ENCODE results near the gene PARVG. TPM values are rescaled to one million over a fixed set of nuclear protein-coding genes. Genes with fewer than 3 reads are reported as not detected.

Gene PARVG
- total RNA-seq, 1 experiment from 2014 or later: 1.3 TPM

- H3K9ac ChIP-seq (ENCODE audit: extremely low read depth, insufficient read length, low read length): no peak overlapping the region
- no peak overlapping the region for H3T11ph ChIP-seq (ENCODE audit: low read length)
- Mint-ChIP-seq H3K27me3 (ENCODE audit: low read depth) (no peaks in the 10 kb centered on the region; the same call in 1 of the 2 replicates), H3K4me1 (peaks cover 55 to 58% of the 10 kb centered on the region in 2 experiments), H3K36me3 (ENCODE audit: insufficient read depth in 1 of 3, low read depth in 3 of 3) (peaks cover 0 to 4% (median 3%) of the 10 kb centered on the region in 3 experiments; a peak in 4 of 7 replicates), H3K4me3 (no peak overlapping the region), H3K27ac (peak overlapping the region in 2 of 3 experiments; percentile 60 to 74; a peak in 3 of 7 replicates), H3K9me3 (peaks cover 1 to 5% of the 10 kb centered on the region in 2 experiments; a peak in 3 of 5 replicates)
- no peaks in the 10 kb centered on the region for H3K9me3 ChIP-seq (ENCODE audit: control insufficient read depth, low read depth, low read length)
- no peak overlapping the region for H3K4me2 ChIP-seq (ENCODE audit: insufficient read depth, insufficient read length, low read length)
- H3K27me3 ChIP-seq (ENCODE audit: insufficient read depth, low read length): no peaks in the 10 kb centered on the region
- no peak overlapping the region for H2BK120ac ChIP-seq (ENCODE audit: low read depth, low read length, poor library complexity, severe bottlenecking)
- H3K18ac ChIP-seq (ENCODE audit: insufficient read length, low read depth, low read length): no peak overlapping the region
- H2AFZ ChIP-seq (ENCODE audit: low read length): no peak overlapping the region
- H3K56ac ChIP-seq (ENCODE audit: insufficient read length, low read depth, low read length): no peak overlapping the region
- no peak for DNase-seq
- H3K4me1 ChIP-seq (ENCODE audit: insufficient read depth, low read length): peaks cover 23% of the 10 kb centered on the region
- TF ChIP-seq CTCF (conservative IDR thresholded peaks at IDR 0.05): no peak
- no CpG with 5 or more reads among the region's 10 CpGs for WGBS (ENCODE audit: extremely low coverage, insufficient read length, low lambda C conversion rate)
- no peak overlapping the region for H4K8ac ChIP-seq (replicated peaks; ENCODE audit: insufficient read length, low read depth, low read length)
- no peaks in the 10 kb centered on the region for H3K79me2 ChIP-seq (ENCODE audit: insufficient read depth, low read length)
- H3K27ac ChIP-seq (ENCODE audit: insufficient read length, low read depth, low read length): no peak overlapping the region
- no peak overlapping the region for H3K23ac ChIP-seq (ENCODE audit: insufficient read length, low read depth, low read length)
- no peak overlapping the region for H3K14ac ChIP-seq (ENCODE audit: insufficient read depth, low read length)
- H2AK5ac ChIP-seq (ENCODE audit: insufficient read length, low read length): no peak overlapping the region
- no peaks in the 10 kb centered on the region for H3K79me1 ChIP-seq (ENCODE audit: insufficient read depth, low read depth, low read length, poor library complexity, severe bottlenecking)
- H2BK15ac ChIP-seq (ENCODE audit: low read depth, low read length): no peak overlapping the region
- no peak overlapping the region for H4K91ac ChIP-seq (ENCODE audit: insufficient read length, low read depth, low read length)
- H2BK12ac ChIP-seq (ENCODE audit: insufficient read length, low read depth, low read length): no peak overlapping the region
- H3K4ac ChIP-seq (ENCODE audit: low read depth, low read length): no peak overlapping the region
- H2BK20ac ChIP-seq (ENCODE audit: low read depth, low read length, poor library complexity, severe bottlenecking): no peak overlapping the region
- no peaks in the 10 kb centered on the region for H3K23me2 ChIP-seq (ENCODE audit: insufficient read length, low read depth, low read length, poor library complexity, severe bottlenecking)
- no peak overlapping the region for H4K5ac ChIP-seq (ENCODE audit: insufficient read length, low read depth, low read length)
- H4K20me1 ChIP-seq (ENCODE audit: control insufficient read depth, insufficient read depth, insufficient read length): no peaks in the 10 kb centered on the region
- H2BK5ac ChIP-seq (ENCODE audit: insufficient read length, low read length): no peak overlapping the region
Measured at GRCh38 chr22:44144046-44144569, 36.6 kb upstream of the PARVG start.

Data from H9 (cell line).